Renal pelvis (tissue), 4 donors: ENCODE measurements around the gene CYP2F1. TPM values are rescaled to one million over a fixed set of nuclear protein-coding genes. Genes with fewer than 3 reads are reported as not detected.

ENCODE experiments used
- DNase-seq: peaks from one replicate; pipeline ENCODE4 v3.0.0-alpha.2; 2013
- polyA plus RNA-seq, 3 donors: library from polyadenylated mRNA; unstranded; fragments of 120-200 nt; gene quantifications; one replicate each; pipeline ENCODE4 v1.2.1, GENCODE V29; 2013; ENCODE audit not compliant: insufficient read length in 3 of 3

The CYP2F1 gene
- polyA plus RNA-seq, 3 donors, result 0.23 TPM; not detected in 2

DNA sequence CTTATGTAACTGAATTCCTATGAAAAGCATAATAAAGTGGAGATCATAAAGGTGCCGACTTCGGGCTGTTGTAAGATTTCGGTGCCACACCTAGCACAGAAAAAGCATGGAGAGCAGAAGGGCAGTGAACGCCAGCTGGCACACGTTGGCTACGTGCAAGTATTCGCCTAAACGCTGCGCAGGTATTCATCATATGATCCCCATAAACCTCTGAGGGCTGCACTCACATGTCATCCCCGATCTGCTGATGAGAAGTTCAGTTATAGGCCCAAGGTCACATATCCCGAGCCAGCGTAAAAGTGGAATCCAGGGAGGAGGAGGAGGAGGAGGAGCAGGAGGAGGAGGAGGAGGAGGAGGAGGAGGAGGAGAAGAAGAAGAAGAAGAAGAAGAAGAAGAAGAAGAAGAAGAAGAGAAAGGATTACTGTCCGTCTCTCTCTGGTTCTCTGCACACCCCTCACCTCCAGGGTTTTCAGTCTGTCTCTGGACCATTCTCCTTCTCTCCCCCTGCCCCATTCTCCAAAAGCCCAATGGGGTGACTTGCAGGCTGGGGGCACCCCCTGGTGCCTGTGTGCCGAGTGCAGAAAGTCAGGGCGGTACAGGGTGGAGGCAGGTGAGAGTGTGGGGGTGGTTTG lies 60.2 kb downstream of the CYP2F1 start:
- no peak for DNase-seq

DNA sequence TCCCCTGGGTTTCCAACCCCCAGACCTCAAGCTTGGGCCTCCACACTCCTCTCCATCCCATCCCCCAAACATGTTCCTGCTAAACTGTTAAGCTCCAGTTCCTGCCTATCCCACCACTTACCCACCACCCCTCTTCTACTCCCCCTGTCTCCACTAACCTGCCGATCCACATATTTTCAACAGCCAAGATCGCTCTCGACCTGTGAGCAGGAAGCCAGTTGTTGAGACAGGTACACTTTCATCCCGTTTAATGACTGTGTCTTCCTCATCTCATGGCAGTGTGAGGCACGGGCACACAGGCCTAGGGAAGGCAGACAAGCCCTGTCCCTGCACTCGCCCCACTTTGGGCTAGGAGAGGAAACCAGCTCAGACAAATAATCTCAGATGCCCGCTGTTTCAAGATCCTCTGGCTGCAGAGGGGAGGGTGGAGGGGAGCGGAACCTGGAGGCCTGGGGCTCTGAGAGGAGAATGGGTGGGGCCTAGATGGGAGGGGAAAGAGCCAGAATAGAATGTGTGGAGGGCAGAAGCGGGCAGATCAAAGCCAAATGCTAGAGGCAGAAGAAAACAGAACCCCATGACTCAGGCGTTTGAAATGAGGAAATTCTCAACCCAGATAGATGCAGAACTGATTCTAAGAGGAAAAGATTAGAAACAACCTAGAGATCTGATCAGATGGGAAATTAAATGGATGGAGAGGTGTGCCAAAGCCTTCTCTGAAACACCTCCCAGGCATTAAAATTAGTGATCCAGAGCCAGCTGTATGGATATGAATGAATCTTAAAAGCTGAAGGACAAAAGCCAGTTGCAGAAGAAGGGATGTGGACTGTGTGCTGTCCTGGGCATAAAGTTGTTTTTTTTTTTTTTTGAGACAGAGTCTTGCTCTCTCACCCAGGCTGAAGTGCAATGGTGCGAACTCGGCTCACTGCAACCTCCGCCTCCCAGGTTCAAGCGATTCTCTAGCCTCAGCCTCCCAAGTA lies 61.9 kb downstream of the CYP2F1 start:
- peak; percentile 38 for DNase-seq

Other genes starting within 250 kb of the CYP2F1 start
- gene CYP2A7, start 232.2 kb upstream of the CYP2F1 start, polyA plus RNA-seq, result under 1 TPM; 0.09 to 0.29 (median 0.27) TPM
- 1 to 10 TPM; 2.0 to 3.3 (median 3.0) TPM for gene CYP2B6, start 123.2 kb upstream of the CYP2F1 start, polyA plus RNA-seq
- gene CYP2A13, start 26.0 kb upstream of the CYP2F1 start, polyA plus RNA-seq, result not detected
- under 1 TPM; 0.36 to 0.62 (median 0.44) TPM for gene CYP2S1, start 78.8 kb downstream of the CYP2F1 start, polyA plus RNA-seq
- 10 to 100 TPM; 30.4 to 39.5 (median 30.7) TPM for gene AXL, start 104.8 kb downstream of the CYP2F1 start, polyA plus RNA-seq
- gene HNRNPUL1, start 149.9 kb downstream of the CYP2F1 start, polyA plus RNA-seq, result 100 to 1,000 TPM; 208 to 212 (median 210) TPM
- 10 to 100 TPM; 35.4 to 40.4 (median 35.6) TPM for gene CCDC97, start 195.7 kb downstream of the CYP2F1 start, polyA plus RNA-seq
- gene TGFB1, start 239.5 kb downstream of the CYP2F1 start, polyA plus RNA-seq, result 10 to 100 TPM; 28.9 to 33.1 (median 29.3) TPM
- 10 to 100 TPM in 2 of 3 donors, 1 to 10 TPM in 1; 9.5 to 10.3 (median 10.3) TPM for gene B9D2, start 249.7 kb downstream of the CYP2F1 start, polyA plus RNA-seq